SH-SY5Y (cell line): ENCODE measurements around the gene CNTN4.

Source experiments
- GATA2 ChIP-seq: IDR thresholded peaks from 2 replicates; pipeline ENCODE4 v1.6.1; 2011; ENCODE audit warnings: mild to moderate bottlenecking, low read depth, low read length
- GATA3 ChIP-seq: IDR thresholded peaks from 2 replicates; pipeline ENCODE4 v1.6.1; 2011; ENCODE audit warnings: low read depth, mild to moderate bottlenecking, low read length, moderate library complexity

Gene CNTN4

GRCh38 chr3:2993736-2994135, 895.1 kb downstream of the CNTN4 start:
- TF ChIP-seq GATA2 (no peak), GATA3 (no peak)

- no peak for TF ChIP-seq GATA2
- no peak for TF ChIP-seq GATA3
Observed at GRCh38 chr3:2995195-2995594, 896.5 kb downstream of the CNTN4 start.

- no peak for TF ChIP-seq GATA3
- no peak for TF ChIP-seq GATA2
Observed at GRCh38 chr3:3005146-3005744, 906.6 kb downstream of the CNTN4 start.

- TF ChIP-seq GATA2 (no peak), GATA3 (no peak)
Observed at GRCh38 chr3:3013317-3014052, 914.8 kb downstream of the CNTN4 start.

GRCh38 chr3:3015185-3016089, 916.8 kb downstream of the CNTN4 start:
- TF ChIP-seq GATA2 (no peak), GATA3 (no peak)

GRCh38 chr3:3016226-3016625, 917.6 kb downstream of the CNTN4 start:
- TF ChIP-seq GATA2 (no peak), GATA3 (no peak)

- TF ChIP-seq GATA3 = no peak
- TF ChIP-seq GATA2 = no peak
Observed at GRCh38 chr3:3020209-3020608, 921.5 kb downstream of the CNTN4 start.

- TF ChIP-seq GATA3 = no peak
- no peak for TF ChIP-seq GATA2
Observed at GRCh38 chr3:3023111-3023745, 924.6 kb downstream of the CNTN4 start.

- TF ChIP-seq GATA3 (no peak), GATA2 (no peak)
Observed at GRCh38 chr3:3027976-3028567, 929.4 kb downstream of the CNTN4 start.

- no peak for TF ChIP-seq GATA2
- no peak for TF ChIP-seq GATA3
Observed at GRCh38 chr3:3031326-3031725, 932.7 kb downstream of the CNTN4 start.

- TF ChIP-seq GATA2 = no peak
- no peak for TF ChIP-seq GATA3
Observed at GRCh38 chr3:3037156-3037555, 938.5 kb downstream of the CNTN4 start.

- TF ChIP-seq GATA3 (no peak), GATA2 (no peak)
Observed at GRCh38 chr3:3038201-3038991, 939.7 kb downstream of the CNTN4 start.

GRCh38 chr3:3053974-3054373, 955.3 kb downstream of the CNTN4 start:
- no peak for TF ChIP-seq GATA3
- no peak for TF ChIP-seq GATA2
